GM23248 (cell line): ENCODE results near the gene TUFM. TPM values are rescaled to one million over a fixed set of nuclear protein-coding genes. Genes with fewer than 3 reads are reported as not detected.

Source experiments
- DNase-seq: peaks from one replicate; pipeline ENCODE4 v3.0.0-alpha.2; 2015
- H2AFZ ChIP-seq: fragments of 200-600 bp; sonication (generic); 2 replicates; pipeline ENCODE4 v1.6.1; 2016; ENCODE audit warnings: antibody characterized with exemption
- H3F3A ChIP-seq: fragments of 200-600 bp; sonication (generic); 2 replicates; pipeline ENCODE4 v1.6.1; 2016; ENCODE audit warnings: mild to moderate bottlenecking, antibody characterized with exemption, mixed run types; ENCODE audit not compliant: insufficient read depth
- H3K27ac ChIP-seq: fragments of 200-600 bp; sonication (generic); 2 replicates; pipeline ENCODE4 v1.5.1; 2016; ENCODE audit warnings: mild to moderate bottlenecking
- H3K27me3 ChIP-seq: fragments of 200-600 bp; sonication (generic); replicated peaks from 2 replicates; pipeline ENCODE4 v1.6.1; 2016; ENCODE audit warnings: mild to moderate bottlenecking; ENCODE audit not compliant: insufficient read depth
- H3K36me3 ChIP-seq: fragments of 200-600 bp; sonication (generic); 2 replicates; pipeline ENCODE4 v1.6.1; 2016; ENCODE audit warnings: low read depth, mild to moderate bottlenecking
- H3K4me1 ChIP-seq: fragments of 200-600 bp; sonication (generic); 2 replicates; pipeline ENCODE4 v1.6.1; 2016; ENCODE audit warnings: mild to moderate bottlenecking; ENCODE audit not compliant: insufficient read depth
- H3K4me2 ChIP-seq: fragments of 200-600 bp; sonication (generic); one replicate; pipeline ENCODE4 v1.6.1; 2016; ENCODE audit warnings: mild to moderate bottlenecking; ENCODE audit not compliant: unreplicated experiment
- H3K4me3 ChIP-seq: fragments of 200-600 bp; sonication (generic); 2 replicates; pipeline ENCODE4 v1.5.1; 2016; ENCODE audit warnings: mild to moderate bottlenecking
- H3K79me2 ChIP-seq: fragments of 200-600 bp; sonication (generic); 2 replicates; pipeline ENCODE4 v1.6.1; 2016; ENCODE audit warnings: mild to moderate bottlenecking; ENCODE audit not compliant: insufficient read depth
- H3K9ac ChIP-seq: fragments of 200-600 bp; sonication (generic); 2 replicates; pipeline ENCODE4 v1.6.1; 2016; ENCODE audit warnings: mild to moderate bottlenecking
- H3K9me2 ChIP-seq: fragments of 200-600 bp; sonication (generic); 2 replicates; pipeline ENCODE4 v1.6.1; 2016; ENCODE audit warnings: mixed run types, mild to moderate bottlenecking, moderate library complexity; ENCODE audit not compliant: insufficient read depth
- H3K9me3 ChIP-seq: fragments of 200-600 bp; sonication (generic); one replicate; pipeline ENCODE4 v1.6.1; 2017; ENCODE audit warnings: low read depth
- H4K20me1 ChIP-seq: fragments of 200-600 bp; sonication (generic); 2 replicates; pipeline ENCODE4 v1.6.0; 2016; ENCODE audit not compliant: insufficient read depth
- EZH2 ChIP-seq: fragments of 200-600 bp; sonication (generic); IDR thresholded peaks from 2 replicates; pipeline ENCODE4 v1.6.1; 2018; ENCODE audit warnings: antibody characterized with exemption, mild to moderate bottlenecking; ENCODE audit not compliant: insufficient read depth, poor library complexity, severe bottlenecking
- EZH2phosphoT487 ChIP-seq: fragments of 200-600 bp; sonication (generic); IDR thresholded peaks from 2 replicates; pipeline ENCODE4 v1.6.1; 2018; ENCODE audit warnings: antibody characterized with exemption, moderate library complexity, mild to moderate bottlenecking, low read depth; ENCODE audit not compliant: insufficient read depth
- WGBS, 2 experiments: methylation state at CpG; one replicate each; pipeline ENCODE4 v1.1.6; 2015 to 2017; ENCODE audit warnings: low lambda C conversion rate in 2 of 2, low coverage in 1 of 2; ENCODE audit errors: missing lambda C conversion rate in 2 of 2; 5-methylcytosine and 5-hydroxymethylcytosine counted together
- in situ Hi-C: fragments of 300-500 bp; cut with MboI; formaldehyde crosslinking; loops from 2 replicates; pipeline ENCODE4 v1.15.0; 2020
- polyA plus RNA-seq: library from polyadenylated mRNA; unstranded; fragments of >200 nt; fragmentation: Nextera tagmentation; extraction: Ambion mirVana; gene quantifications from 2 replicates; pipeline ENCODE4 v1.2.1, GENCODE V29; 2016
- total RNA-seq: library from RNA; depleted of rRNA; stranded (reverse); fragments of >200 nt; shearing (Covaris generic); gene quantifications from 2 replicates; pipeline ENCODE4 v1.2.3, GENCODE V29; 2014

The TUFM gene
- total and polyA plus RNA-seq, 2 experiments from 2014 or later, result 95.2 to 141 TPM

- TF ChIP-seq EZH2, result no peak
- no peak for TF ChIP-seq EZH2phosphoT487
- Histone ChIP-seq H3K9ac (no peak overlapping the region), H3F3A (no peaks in the 10 kb centered on the region), H2AFZ (no peak overlapping the region), H3K27ac (no peak overlapping the region), H3K9me3 (no peaks in the 10 kb centered on the region), H3K27me3 (no peaks in the 10 kb centered on the region), H3K36me3 (no peaks in the 10 kb centered on the region), H3K9me2 (no peaks in the 10 kb centered on the region), H4K20me1 (no peaks in the 10 kb centered on the region), H3K4me1 (peaks cover 4% of the 10 kb centered on the region; the same call in 1 of the 2 replicates), H3K79me2 (no peaks in the 10 kb centered on the region), H3K4me2 (no peak overlapping the region), H3K4me3 (no peak overlapping the region)
- WGBS, 2 experiments, result 57 to 58% methylated on average over 11 to 13 of the region's 13 CpGs
- in situ Hi-C loops, result no loop called here
- no peak for DNase-seq
Measured at GRCh38 chr16:28875134-28876018, 29.2 kb upstream of the TUFM start.

GRCh38 chr16:28874406-28874805, 28.3 kb upstream of the TUFM start:
- Histone ChIP-seq H3K4me2 (no peak overlapping the region), H3F3A (no peaks in the 10 kb centered on the region), H3K36me3 (peaks cover 4% of the 10 kb centered on the region; the same call in 1 of the 2 replicates), H2AFZ (no peak overlapping the region), H3K9ac (no peak overlapping the region), H3K9me3 (no peaks in the 10 kb centered on the region), H4K20me1 (no peaks in the 10 kb centered on the region), H3K27me3 (no peaks in the 10 kb centered on the region), H3K79me2 (no peaks in the 10 kb centered on the region), H3K4me3 (no peak overlapping the region), H3K9me2 (no peaks in the 10 kb centered on the region), H3K27ac (no peak overlapping the region), H3K4me1 (peaks cover 4% of the 10 kb centered on the region; the same call in 1 of the 2 replicates)
- 86 to 89% methylated on average over 6 of the region's 6 CpGs for WGBS, 2 experiments
- in situ Hi-C loops, result no loop called here
- TF ChIP-seq EZH2phosphoT487 (no peak), EZH2 (no peak)
- no peak for DNase-seq

GRCh38 chr16:28873543-28874201, 27.5 kb upstream of the TUFM start:
- no peaks in the 10 kb centered on the region for H3K4me1 ChIP-seq
- no peak overlapping the region for H3K27ac ChIP-seq
- TF ChIP-seq EZH2, result no peak
- TF ChIP-seq EZH2phosphoT487, result no peak
- H3K79me2 ChIP-seq, result no peaks in the 10 kb centered on the region
- in situ Hi-C loops, result no loop called here
- H3K9me3 ChIP-seq, result no peaks in the 10 kb centered on the region
- no peaks in the 10 kb centered on the region for H4K20me1 ChIP-seq
- H3K9ac ChIP-seq, result no peak overlapping the region
- H3K4me3 ChIP-seq, result no peak overlapping the region
- no peaks in the 10 kb centered on the region for H3F3A ChIP-seq
- no peaks in the 10 kb centered on the region for H3K9me2 ChIP-seq
- no peak overlapping the region for H3K4me2 ChIP-seq
- H3K36me3 ChIP-seq, result peaks cover 10% of the 10 kb centered on the region; the same call in 1 of the 2 replicates
- no peak overlapping the region for H2AFZ ChIP-seq
- peak; percentile 43 for DNase-seq
- H3K27me3 ChIP-seq, result no peaks in the 10 kb centered on the region
- WGBS, 2 experiments, result 93 to 94% methylated on average over 14 to 18 of the region's 18 CpGs

- Histone ChIP-seq H4K20me1 (no peaks in the 10 kb centered on the region), H3K27ac (no peak overlapping the region), H3K9me3 (no peaks in the 10 kb centered on the region), H3K79me2 (no peaks in the 10 kb centered on the region), H3F3A (no peaks in the 10 kb centered on the region), H3K9ac (no peak overlapping the region), H3K27me3 (no peaks in the 10 kb centered on the region), H3K4me2 (no peak overlapping the region), H3K4me1 (no peaks in the 10 kb centered on the region), H2AFZ (no peak overlapping the region), H3K9me2 (no peaks in the 10 kb centered on the region), H3K36me3 (peaks cover 13% of the 10 kb centered on the region; the same call in 1 of the 2 replicates), H3K4me3 (no peak overlapping the region)
- no peak for DNase-seq
- WGBS, 2 experiments, result 86 to 100% methylated on average over 6 to 15 of the region's 15 CpGs
- in situ Hi-C loops, result no loop called here
- TF ChIP-seq EZH2 (no peak), EZH2phosphoT487 (no peak)
Measured at GRCh38 chr16:28872952-28873351, 26.8 kb upstream of the TUFM start.
